ENCODE measurements around the gene MT2A. TPM values are rescaled to one million over a fixed set of nuclear protein-coding genes. Genes with fewer than 3 reads are reported as not detected.
A peak's percentile ranks its signal among the peaks of the same experiment; 100 is the strongest.

Gene MT2A
- total and polyA plus RNA-seq, 2 of the 13 experiments (the other 11 are each of a cell fraction or from before 2014, with no cell fraction given): 135 to 371 TPM

GRCh38 chr16:56637814-56638750 lies 29.7 kb downstream of the MT2A start, which contains the start of gene MT1A (continued):
- TF ChIP-seq ZNF317 (CRISPR knock-in tag; IDR thresholded peaks at IDR 0.05) (no peak), MZF1 (CRISPR knock-in tag; IDR thresholded peaks at IDR 0.05; ENCODE audit: borderline replicate concordance) (no peak), MIXL1 (CRISPR knock-in tag; IDR thresholded peaks at IDR 0.05) (no peak), RXRB (CRISPR knock-in tag; IDR thresholded peaks at IDR 0.05; ENCODE audit: borderline replicate concordance) (peak; percentile 31; the same call in 1 of the 2 replicates), REXO4 (CRISPR knock-in tag; IDR thresholded peaks at IDR 0.05; ENCODE audit: borderline replicate concordance) (no peak), NCOR1 (IDR thresholded peaks at IDR 0.05; ENCODE audit: borderline replicate concordance, low read length) (no peak), RCOR2 (CRISPR knock-in tag; IDR thresholded peaks at IDR 0.05) (no peak), BRD4 (CRISPR knock-in tag; IDR thresholded peaks at IDR 0.05) (no peak), HMGA1 (CRISPR knock-in tag; conservative IDR thresholded peaks at IDR 0.05) (no peak), SP5 (CRISPR knock-in tag; IDR thresholded peaks at IDR 0.05; ENCODE audit: borderline replicate concordance, low read depth) (peak; percentile 65; the same call in 1 of the 2 replicates), ZSCAN29 (CRISPR knock-in tag; conservative IDR thresholded peaks at IDR 0.05) (no peak), ZNF567 (CRISPR knock-in tag; IDR thresholded peaks at IDR 0.05; ENCODE audit: borderline replicate concordance) (no peak), ZNF343 (CRISPR knock-in tag; IDR thresholded peaks at IDR 0.05) (0 out of 2 replicates have a peak, but pooled peaks have one; percentile 24), SIN3B (IDR thresholded peaks at IDR 0.05; ENCODE audit: low read length) (no peak), LCORL (IDR thresholded peaks at IDR 0.05) (no peak), LCORL (CRISPR knock-in tag; IDR thresholded peaks at IDR 0.05) (peak; percentile 68; the same call in 1 of the 2 replicates)
- TF ChIP-seq, protein P1, sequence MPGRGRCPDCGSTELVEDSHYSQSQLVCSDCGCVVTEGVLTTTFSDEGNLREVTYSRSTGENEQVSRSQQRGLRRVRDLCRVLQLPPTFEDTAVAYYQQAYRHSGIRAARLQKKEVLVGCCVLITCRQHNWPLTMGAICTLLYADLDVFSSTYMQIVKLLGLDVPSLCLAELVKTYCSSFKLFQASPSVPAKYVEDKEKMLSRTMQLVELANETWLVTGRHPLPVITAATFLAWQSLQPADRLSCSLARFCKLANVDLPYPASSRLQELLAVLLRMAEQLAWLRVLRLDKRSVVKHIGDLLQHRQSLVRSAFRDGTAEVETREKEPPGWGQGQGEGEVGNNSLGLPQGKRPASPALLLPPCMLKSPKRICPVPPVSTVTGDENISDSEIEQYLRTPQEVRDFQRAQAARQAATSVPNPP (CRISPR knock-in tag; IDR thresholded peaks at IDR 0.05): no peak
- TF ChIP-seq, protein P2, sequence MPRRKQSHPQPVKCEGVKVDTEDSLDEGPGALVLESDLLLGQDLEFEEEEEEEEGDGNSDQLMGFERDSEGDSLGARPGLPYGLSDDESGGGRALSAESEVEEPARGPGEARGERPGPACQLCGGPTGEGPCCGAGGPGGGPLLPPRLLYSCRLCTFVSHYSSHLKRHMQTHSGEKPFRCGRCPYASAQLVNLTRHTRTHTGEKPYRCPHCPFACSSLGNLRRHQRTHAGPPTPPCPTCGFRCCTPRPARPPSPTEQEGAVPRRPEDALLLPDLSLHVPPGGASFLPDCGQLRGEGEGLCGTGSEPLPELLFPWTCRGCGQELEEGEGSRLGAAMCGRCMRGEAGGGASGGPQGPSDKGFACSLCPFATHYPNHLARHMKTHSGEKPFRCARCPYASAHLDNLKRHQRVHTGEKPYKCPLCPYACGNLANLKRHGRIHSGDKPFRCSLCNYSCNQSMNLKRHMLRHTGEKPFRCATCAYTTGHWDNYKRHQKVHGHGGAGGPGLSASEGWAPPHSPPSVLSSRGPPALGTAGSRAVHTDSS (CRISPR knock-in tag; conservative IDR thresholded peaks at IDR 0.05): no peak
- TF ChIP-seq, protein P3, sequence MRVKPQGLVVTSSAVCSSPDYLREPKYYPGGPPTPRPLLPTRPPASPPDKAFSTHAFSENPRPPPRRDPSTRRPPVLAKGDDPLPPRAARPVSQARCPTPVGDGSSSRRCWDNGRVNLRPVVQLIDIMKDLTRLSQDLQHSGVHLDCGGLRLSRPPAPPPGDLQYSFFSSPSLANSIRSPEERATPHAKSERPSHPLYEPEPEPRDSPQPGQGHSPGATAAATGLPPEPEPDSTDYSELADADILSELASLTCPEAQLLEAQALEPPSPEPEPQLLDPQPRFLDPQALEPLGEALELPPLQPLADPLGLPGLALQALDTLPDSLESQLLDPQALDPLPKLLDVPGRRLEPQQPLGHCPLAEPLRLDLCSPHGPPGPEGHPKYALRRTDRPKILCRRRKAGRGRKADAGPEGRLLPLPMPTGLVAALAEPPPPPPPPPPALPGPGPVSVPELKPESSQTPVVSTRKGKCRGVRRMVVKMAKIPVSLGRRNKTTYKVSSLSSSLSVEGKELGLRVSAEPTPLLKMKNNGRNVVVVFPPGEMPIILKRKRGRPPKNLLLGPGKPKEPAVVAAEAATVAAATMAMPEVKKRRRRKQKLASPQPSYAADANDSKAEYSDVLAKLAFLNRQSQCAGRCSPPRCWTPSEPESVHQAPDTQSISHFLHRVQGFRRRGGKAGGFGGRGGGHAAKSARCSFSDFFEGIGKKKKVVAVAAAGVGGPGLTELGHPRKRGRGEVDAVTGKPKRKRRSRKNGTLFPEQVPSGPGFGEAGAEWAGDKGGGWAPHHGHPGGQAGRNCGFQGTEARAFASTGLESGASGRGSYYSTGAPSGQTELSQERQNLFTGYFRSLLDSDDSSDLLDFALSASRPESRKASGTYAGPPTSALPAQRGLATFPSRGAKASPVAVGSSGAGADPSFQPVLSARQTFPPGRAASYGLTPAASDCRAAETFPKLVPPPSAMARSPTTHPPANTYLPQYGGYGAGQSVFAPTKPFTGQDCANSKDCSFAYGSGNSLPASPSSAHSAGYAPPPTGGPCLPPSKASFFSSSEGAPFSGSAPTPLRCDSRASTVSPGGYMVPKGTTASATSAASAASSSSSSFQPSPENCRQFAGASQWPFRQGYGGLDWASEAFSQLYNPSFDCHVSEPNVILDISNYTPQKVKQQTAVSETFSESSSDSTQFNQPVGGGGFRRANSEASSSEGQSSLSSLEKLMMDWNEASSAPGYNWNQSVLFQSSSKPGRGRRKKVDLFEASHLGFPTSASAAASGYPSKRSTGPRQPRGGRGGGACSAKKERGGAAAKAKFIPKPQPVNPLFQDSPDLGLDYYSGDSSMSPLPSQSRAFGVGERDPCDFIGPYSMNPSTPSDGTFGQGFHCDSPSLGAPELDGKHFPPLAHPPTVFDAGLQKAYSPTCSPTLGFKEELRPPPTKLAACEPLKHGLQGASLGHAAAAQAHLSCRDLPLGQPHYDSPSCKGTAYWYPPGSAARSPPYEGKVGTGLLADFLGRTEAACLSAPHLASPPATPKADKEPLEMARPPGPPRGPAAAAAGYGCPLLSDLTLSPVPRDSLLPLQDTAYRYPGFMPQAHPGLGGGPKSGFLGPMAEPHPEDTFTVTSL (CRISPR knock-in tag; IDR thresholded peaks at IDR 0.05; ENCODE audit: borderline replicate concordance): no peak
- TF ChIP-seq, protein P4, sequence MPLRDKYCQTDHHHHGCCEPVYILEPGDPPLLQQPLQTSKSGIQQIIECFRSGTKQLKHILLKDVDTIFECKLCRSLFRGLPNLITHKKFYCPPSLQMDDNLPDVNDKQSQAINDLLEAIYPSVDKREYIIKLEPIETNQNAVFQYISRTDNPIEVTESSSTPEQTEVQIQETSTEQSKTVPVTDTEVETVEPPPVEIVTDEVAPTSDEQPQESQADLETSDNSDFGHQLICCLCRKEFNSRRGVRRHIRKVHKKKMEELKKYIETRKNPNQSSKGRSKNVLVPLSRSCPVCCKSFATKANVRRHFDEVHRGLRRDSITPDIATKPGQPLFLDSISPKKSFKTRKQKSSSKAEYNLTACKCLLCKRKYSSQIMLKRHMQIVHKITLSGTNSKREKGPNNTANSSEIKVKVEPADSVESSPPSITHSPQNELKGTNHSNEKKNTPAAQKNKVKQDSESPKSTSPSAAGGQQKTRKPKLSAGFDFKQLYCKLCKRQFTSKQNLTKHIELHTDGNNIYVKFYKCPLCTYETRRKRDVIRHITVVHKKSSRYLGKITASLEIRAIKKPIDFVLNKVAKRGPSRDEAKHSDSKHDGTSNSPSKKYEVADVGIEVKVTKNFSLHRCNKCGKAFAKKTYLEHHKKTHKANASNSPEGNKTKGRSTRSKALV (CRISPR knock-in tag; IDR thresholded peaks at IDR 0.05): peak; percentile 98
